Measurements from ENCODE around the gene MXRA5.

- TF ChIP-seq YY1 (IDR thresholded peaks at IDR 0.05; ENCODE audit: insufficient read depth, insufficient read length) (no peak), SUZ12 (IDR thresholded peaks at IDR 0.05; ENCODE audit: extremely low read depth, insufficient read depth, insufficient read length) (no peak)
These were observed 6.4 kb downstream of the MXRA5 start for GRCh38 chrX:3340016-3340415.
